Limb (tissue), 2 donors: ENCODE measurements around the gene RSRC1.

Experiments used
- DNase-seq, 2 donors: peaks; one replicate each; pipeline ENCODE4 v3.0.0-alpha.2; 2016; ENCODE audit errors: extremely low spot score in 2 of 2

Gene RSRC1

DNA sequence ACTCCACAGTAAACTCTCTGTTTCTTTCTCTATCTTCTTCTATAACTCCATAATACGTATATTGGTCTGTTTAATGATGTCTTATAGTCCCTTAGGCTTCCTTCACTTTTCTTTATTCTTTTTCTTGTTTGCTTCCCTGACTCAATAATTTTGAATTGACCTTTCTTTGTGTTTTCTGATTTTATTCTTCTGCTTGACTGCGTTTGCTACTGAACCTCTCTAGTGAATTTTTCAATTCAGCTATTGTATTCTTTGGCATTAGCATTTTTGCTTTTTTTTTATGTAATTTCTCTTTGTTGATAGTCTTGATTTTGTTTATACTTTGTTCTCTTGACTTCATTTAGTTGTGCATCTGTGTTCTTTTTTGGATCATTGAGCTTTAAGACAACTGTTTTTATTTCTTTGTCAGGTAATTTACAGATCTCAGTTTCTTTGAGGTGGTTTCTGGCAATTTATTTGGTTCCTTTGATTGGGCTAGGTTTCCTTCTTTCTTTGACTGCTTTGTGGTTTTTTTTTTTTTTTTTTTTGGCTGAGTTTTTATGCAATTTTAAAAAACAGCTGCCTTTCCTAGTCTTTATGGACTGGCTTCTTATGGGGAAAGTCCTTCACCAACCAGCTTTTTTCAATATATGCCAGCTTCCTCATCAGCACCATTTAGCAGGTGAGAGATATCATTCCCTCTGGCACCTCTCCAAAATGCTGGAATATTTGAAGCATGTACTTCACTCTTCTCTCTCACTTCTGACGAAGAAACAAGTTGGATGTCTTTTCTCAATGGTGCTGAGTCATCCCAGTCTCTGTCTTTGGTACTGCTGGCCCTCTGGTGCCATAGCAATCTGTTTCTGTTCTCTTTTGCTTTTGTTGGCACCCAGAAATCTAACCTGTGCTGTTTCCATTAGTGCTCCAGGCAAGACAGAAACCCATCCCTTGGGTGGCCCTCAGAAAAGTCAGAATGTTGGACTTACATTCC lies 17.6 kb downstream of the RSRC1 start:
- DNase-seq, result no peak

- DNase-seq, result no peak
These were observed 18.9 kb downstream of the RSRC1 start for GRCh38 chr3:158128755-158129154.

GRCh38 chr3:158134363-158134762 lies 24.5 kb downstream of the RSRC1 start:
- no peak for DNase-seq

DNA sequence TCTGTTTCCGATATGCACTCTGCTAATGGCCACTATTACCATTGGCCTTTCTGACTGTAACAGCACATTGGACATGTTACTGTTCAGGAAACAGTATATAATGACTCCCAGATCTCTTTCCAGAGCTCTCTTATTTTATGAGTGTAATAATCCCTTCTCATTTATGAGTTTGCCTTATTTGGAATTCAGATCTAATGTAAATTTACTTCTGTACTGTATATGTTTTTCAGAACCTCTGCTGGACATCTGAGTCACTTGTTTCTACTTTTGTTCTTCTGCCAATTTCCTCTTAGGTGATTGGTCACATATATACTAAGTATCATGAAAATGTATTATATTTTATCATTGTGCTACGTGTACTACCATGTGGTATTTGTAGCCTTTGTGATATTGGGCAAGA lies 30.5 kb downstream of the RSRC1 start:
- no peak for DNase-seq

GRCh38 chr3:158148218-158148617 lies 38.3 kb downstream of the RSRC1 start:
- no peak for DNase-seq

GRCh38 chr3:158152186-158152585 lies 42.3 kb downstream of the RSRC1 start:
- DNase-seq, result no peak

DNA sequence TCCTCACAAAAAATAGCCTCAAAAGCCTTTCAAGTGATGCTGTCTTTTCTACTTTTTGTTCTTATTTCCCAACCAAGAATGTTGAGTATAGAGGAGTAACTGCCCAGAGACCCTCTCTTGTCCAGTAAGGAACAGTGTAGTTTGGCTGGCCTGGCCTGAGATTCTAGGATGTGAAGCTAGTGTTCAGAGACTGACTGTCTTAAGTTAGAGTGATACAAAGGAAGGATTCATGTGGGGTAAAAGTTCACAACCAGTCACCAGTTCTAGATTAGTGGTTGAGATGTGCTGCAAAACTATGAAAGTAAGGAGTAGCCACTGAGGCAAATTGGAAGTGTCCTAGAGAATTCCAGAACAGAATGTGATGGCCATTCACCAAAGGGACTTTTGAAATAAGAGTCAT lies 49.1 kb downstream of the RSRC1 start:
- no peak for DNase-seq

- no peak for DNase-seq
These were observed 49.8 kb downstream of the RSRC1 start for GRCh38 chr3:158159714-158160113.

GRCh38 chr3:158160958-158161357 lies 51.1 kb downstream of the RSRC1 start:
- DNase-seq, result no peak

DNA sequence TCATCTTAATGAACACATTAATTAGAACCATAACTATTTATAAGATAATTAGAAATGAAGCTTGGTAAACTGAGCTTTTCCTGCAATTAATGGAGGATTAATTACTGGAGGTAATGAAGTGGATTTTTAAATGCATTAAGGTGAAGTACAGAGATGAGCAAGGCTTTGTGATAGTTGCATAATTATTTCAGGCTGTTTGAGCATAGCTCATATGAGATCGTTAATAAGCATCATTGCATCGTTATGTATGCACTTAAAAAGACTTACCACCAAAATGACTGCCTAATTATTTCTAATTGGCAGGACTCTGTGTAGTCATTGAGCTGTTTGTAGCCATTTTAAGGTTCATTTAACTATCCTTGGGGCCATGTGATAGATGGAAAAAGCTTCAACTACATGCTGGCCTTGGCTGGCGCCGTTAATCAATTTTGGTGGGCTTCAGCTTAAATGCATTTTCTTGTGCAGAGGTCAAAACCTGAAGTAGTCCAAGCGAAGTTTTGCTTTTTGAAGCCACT lies 55.3 kb downstream of the RSRC1 start:
- DNase-seq, result no peak

DNA sequence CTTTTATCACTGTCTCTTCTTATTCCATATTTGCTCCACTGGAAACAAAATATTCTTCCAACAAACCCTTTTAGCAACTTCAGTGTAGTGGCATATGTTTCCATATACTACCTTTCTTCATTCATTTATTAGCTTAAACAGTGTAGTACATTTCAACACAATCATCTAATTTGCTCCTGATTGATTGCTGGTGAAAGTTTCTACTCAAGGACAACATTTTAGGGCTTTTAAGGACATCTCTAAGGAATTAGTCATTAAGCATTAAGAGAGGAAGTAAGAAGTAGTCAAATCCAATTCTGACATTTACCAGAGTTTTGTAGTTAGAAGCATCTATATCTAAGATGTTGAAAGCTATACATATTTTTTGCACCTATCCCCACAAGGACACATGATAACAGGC lies 55.8 kb downstream of the RSRC1 start:
- DNase-seq, result no peak

DNA sequence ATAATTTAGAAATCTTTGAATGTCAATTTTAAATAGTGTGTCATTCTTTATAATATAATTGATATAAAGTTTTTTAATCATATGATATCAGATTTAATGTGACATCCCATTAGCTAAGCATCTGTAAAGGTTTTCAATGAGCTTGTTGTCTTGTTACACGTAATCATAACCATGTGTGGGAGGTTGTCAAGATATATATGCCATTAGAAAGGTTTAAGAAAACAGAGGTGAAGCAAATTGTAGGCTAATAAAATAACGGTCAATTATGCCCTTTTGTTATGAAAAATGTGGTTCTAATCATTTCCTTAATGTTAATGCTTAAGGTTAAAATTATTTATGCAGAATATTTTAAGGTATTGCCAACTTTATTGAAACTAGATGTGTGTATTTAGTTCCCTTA lies 56.3 kb downstream of the RSRC1 start:
- no peak for DNase-seq

DNA sequence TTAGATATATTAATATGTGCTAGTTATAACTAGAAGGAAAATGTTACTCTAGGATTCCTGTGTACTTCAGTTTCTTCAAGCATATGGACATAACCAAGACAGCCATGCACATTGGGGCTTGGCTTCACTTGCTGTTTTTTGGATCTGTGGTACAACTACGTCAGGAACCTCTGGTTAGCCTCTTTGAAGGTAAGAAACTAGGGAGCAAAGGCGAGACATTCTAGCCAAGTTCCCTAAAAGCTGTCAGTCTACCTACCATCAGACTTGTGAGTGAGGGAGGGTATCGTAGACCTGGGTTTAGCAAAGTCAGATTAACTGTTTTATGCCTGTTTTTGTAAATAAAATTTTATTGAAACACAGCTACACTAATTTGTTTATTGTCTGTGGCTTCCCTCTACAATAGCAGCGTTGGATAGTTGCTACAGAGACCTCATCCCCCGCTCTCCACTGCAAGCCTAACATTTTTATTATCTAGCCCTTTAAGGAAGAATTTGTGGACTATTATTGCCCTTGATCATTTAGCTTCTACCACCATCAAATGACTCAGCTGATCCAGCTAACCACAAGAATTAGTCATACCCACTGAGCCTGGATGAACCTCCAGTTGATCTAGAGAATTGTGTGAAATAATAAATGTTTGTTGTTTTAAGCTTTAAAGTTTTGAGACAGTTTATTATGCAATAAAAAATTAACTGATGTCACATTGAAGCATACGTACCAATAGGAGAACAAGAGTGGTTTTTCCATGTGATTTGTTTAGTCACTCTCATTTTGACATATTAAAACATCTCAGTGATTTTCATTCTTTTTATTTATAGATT lies 58.1 kb downstream of the RSRC1 start:
- DNase-seq, result no peak

DNA sequence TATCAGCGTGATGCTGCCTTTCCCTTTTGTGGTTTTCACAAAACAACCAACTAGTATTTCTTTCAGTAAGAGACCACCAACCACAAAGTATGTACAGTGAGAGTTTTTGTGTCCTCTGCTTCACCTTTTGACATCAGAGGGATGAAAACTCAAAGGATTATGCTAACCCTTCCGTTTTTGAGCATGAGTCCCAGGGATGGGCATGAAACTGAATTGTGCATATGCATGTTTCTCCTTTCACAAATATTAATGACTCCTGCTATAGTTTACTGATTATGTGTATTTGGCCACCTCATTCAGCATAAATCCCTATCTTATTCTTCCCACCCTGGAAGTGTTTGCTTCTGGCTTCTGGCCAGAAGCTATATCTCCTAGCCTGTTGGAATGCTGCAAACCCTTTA lies 59.2 kb downstream of the RSRC1 start:
- no peak for DNase-seq

- DNase-seq, result no peak
These were observed 71.2 kb downstream of the RSRC1 start for GRCh38 chr3:158181096-158181495.

DNA sequence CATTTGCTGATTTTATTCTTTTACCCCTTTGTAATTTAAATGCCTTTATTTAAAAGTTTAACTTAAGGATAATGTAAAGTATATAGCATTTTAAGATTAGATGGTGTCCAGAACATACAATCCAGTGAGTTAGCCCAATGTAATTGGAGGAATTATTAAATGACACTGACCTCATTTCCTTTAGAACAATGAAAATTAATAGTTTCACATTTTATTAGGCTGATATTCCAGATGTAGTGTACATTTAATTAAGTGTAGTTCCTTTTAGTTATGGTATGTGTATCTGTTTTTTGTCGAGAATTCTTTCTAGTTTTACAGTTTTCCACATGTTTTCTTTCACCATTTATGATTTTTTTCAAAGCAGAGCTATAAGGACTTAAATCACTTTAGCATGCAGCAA lies 75.8 kb downstream of the RSRC1 start:
- DNase-seq, result no peak

DNA sequence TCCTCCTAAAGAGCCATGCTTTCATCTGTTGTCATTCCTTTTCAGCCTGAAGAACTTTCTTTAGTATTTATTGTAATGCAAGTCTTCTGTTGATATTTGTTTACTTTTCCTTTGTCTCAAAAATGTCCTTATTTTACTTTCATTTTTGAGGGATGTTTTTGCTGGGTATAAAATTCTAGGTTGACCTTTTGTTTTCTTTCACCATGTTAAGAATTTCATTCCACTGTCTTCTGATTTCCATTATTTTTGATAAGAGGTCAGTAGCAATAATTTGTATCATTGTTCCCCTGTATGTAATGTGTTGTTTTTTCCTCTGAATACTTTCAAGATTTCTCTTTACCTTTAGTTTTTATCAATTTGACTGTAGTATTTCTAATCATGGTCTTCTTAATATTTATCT lies 91.1 kb downstream of the RSRC1 start:
- DNase-seq, result no peak

GRCh38 chr3:158205324-158205723 lies 95.4 kb downstream of the RSRC1 start:
- no peak for DNase-seq

- no peak for DNase-seq
These were observed 96.1 kb downstream of the RSRC1 start for GRCh38 chr3:158205994-158206393.

DNA sequence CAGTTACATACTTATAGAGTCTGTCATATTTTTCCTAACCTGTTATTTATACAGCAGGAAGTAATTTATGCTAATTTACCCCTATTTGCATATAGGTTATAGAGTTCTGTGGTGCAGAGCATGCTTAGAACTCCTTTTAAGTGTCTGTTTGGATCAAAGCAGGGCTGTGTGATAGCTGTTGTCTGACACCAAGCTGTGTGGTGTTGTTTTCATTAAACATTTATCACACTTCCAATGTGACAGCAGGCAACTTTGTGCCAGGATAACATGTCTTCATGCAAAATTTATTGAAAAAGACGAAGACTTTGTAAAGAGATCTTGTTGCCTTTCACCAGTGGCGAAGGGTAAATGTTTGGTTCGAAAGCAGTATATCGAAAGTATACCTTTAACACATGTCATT lies 100.2 kb downstream of the RSRC1 start:
- DNase-seq, result no peak

DNA sequence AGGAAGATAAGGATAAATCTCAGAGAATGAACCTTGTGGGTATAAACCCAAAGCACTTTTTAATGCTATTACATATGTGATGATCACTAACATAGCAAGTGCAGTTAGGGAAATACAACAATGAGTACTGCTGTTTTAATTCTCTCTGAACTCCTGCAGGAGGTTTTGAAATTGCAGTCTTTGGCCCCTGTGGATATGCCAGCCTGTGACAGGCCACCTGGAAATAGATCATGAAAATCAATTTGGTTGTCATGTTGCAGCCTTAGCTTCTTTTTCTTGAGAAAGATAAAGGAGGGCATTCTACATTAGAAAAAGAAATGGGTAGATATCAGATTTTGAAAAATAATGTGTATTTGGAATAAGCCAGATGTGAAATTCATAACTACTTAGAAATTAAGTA lies 103.6 kb downstream of the RSRC1 start:
- no peak for DNase-seq

- DNase-seq, result no peak
These were observed 108.1 kb downstream of the RSRC1 start for GRCh38 chr3:158217992-158218391.
